BE2C (cell line): ENCODE measurements around the gene NR1H4.

Source experiments
- DNase-seq: peaks from one replicate; pipeline ENCODE4 v3.0.0-alpha.2; 2020
- H3K27me3 ChIP-seq: fragments of 250-450 bp; sonication (Bioruptor Pico); 2 replicates; pipeline ENCODE4 v1.5.1; 2020; ENCODE audit warnings: mild to moderate bottlenecking
- H3K36me3 ChIP-seq: fragments of 250-450 bp; sonication (Bioruptor Pico); 2 replicates; pipeline ENCODE4 v1.5.1; 2020; ENCODE audit warnings: mild to moderate bottlenecking
- H3K4me1 ChIP-seq: fragments of 250-450 bp; sonication (Bioruptor Pico); 2 replicates; pipeline ENCODE4 v1.5.1; 2020
- H3K4me3 ChIP-seq: 2 replicates; pipeline ENCODE4 v1.5.1; 2011; ENCODE audit warnings: low read depth, low read length
- H3K9me3 ChIP-seq: fragments of 250-450 bp; sonication (Bioruptor Pico); 2 replicates; pipeline ENCODE4 v1.5.1; 2020
- TF ChIP-seq, protein P1 (sequence below): IDR thresholded peaks from 2 replicates; pipeline ENCODE4 v1.5.1; 2012; ENCODE audit warnings: mild to moderate bottlenecking, low read depth, low read length

The NR1H4 gene

DNA sequence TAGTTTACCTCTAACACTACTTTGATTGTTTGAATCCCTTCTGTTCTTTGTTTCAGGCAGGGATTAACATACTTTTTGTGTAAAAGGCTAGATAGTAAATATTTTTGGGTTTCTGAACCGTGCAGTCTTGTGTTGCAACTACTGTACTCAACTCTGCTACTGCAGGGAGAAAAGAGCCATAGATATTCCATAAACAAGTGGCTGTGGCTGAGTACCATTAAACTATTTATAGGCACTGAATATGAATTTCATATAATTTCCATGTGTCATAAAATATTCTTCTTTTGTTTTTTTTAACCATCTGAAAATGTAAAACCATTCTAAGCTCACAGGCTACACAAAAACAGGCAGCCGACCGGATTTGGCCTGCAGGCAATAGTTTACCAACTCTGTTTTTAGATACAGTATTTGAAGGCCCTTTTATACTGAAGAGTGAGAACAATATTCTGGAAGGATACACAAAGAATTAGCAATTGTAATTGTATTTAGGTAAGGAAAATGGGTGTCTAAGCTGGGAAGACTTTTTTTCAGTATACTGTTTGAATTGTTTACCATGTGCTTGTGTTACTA, 15.7 kb downstream of the NR1H4 start:
- no peak for DNase-seq
- H3K4me1 ChIP-seq, result no peaks in the 10 kb centered on the region
- TF ChIP-seq, protein P1, sequence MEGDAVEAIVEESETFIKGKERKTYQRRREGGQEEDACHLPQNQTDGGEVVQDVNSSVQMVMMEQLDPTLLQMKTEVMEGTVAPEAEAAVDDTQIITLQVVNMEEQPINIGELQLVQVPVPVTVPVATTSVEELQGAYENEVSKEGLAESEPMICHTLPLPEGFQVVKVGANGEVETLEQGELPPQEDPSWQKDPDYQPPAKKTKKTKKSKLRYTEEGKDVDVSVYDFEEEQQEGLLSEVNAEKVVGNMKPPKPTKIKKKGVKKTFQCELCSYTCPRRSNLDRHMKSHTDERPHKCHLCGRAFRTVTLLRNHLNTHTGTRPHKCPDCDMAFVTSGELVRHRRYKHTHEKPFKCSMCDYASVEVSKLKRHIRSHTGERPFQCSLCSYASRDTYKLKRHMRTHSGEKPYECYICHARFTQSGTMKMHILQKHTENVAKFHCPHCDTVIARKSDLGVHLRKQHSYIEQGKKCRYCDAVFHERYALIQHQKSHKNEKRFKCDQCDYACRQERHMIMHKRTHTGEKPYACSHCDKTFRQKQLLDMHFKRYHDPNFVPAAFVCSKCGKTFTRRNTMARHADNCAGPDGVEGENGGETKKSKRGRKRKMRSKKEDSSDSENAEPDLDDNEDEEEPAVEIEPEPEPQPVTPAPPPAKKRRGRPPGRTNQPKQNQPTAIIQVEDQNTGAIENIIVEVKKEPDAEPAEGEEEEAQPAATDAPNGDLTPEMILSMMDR, result no peak

DNA sequence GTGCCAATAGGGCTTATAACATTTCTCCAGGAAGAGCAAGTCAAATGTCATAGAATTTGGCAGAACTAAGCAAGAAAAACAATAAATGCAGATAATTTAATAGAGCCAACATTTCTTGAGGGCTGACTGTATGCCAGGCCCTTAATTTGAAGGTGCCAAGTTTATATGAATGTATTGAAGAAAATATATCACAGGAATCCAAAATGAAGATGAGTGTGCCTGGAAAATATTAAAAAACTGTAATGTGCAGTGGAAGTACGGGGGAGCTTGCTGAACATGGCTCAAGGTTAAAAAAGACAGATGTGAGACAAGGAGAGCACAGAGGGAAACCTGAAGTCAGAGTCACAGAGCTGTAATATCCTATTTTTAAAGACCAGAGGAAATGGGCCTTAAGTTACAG, 16.4 kb downstream of the NR1H4 start:
- TF ChIP-seq, protein P1, result no peak
- no peaks in the 10 kb centered on the region for H3K9me3 ChIP-seq
- no peak for DNase-seq
- no peak overlapping the region for H3K4me3 ChIP-seq
- no peaks in the 10 kb centered on the region for H3K4me1 ChIP-seq
- H3K36me3 ChIP-seq, result no peaks in the 10 kb centered on the region
- no peaks in the 10 kb centered on the region for H3K27me3 ChIP-seq

More for the DNA sequence above, 15.7 kb downstream of the NR1H4 start:
- Histone ChIP-seq H3K4me3 (no peak overlapping the region), H3K27me3 (no peaks in the 10 kb centered on the region), H3K36me3 (no peaks in the 10 kb centered on the region), H3K9me3 (no peaks in the 10 kb centered on the region)

DNA sequence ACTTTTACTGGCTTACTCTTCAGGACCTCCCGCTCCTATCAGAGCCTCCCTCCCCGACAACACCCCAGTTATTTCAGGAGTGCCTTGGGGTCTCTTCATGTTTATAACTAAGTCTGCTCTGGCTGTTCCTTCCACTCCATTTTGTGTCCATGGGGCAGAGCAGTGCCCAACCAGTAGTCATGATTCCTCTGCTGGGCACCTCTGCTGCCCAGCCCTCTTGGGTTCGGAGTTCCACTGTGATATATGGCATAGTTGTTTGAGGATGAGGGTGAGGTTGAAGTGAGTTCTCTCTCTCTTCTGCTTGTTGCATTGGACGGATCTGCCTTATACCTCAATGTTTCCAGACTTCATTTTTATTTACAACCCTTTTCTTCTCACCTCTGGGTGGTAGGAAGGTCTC, 17.4 kb downstream of the NR1H4 start:
- Histone ChIP-seq H3K4me3 (no peak overlapping the region), H3K9me3 (no peaks in the 10 kb centered on the region), H3K27me3 (no peaks in the 10 kb centered on the region), H3K36me3 (no peaks in the 10 kb centered on the region), H3K4me1 (no peaks in the 10 kb centered on the region)
- TF ChIP-seq, protein P1, result no peak
- no peak for DNase-seq

- no peaks in the 10 kb centered on the region for H3K36me3 ChIP-seq
- no peaks in the 10 kb centered on the region for H3K4me1 ChIP-seq
- no peak overlapping the region for H3K4me3 ChIP-seq
- no peaks in the 10 kb centered on the region for H3K27me3 ChIP-seq
- DNase-seq, result no peak
- H3K9me3 ChIP-seq, result no peaks in the 10 kb centered on the region
- TF ChIP-seq, protein P1, result no peak
Observed at GRCh38 chr12:100493396-100494012, 19.8 kb downstream of the NR1H4 start.

- Histone ChIP-seq H3K36me3 (no peaks in the 10 kb centered on the region), H3K4me1 (no peaks in the 10 kb centered on the region), H3K9me3 (no peaks in the 10 kb centered on the region), H3K4me3 (no peak overlapping the region), H3K27me3 (no peaks in the 10 kb centered on the region)
- TF ChIP-seq, protein P1, result no peak
- no peak for DNase-seq
Observed at GRCh38 chr12:100494026-100494425, 20.4 kb downstream of the NR1H4 start.

GRCh38 chr12:100494538-100494937, 20.9 kb downstream of the NR1H4 start:
- no peak for DNase-seq
- H3K36me3 ChIP-seq, result no peaks in the 10 kb centered on the region
- no peaks in the 10 kb centered on the region for H3K9me3 ChIP-seq
- H3K4me3 ChIP-seq, result no peak overlapping the region
- TF ChIP-seq, protein P1, result no peak
- H3K4me1 ChIP-seq, result no peaks in the 10 kb centered on the region
- H3K27me3 ChIP-seq, result no peaks in the 10 kb centered on the region
